Glomerular visceral epithelial cell (primary cell): Measurements from ENCODE around the gene BNIPL.

Experiments
- DNase-seq: peaks from one replicate; pipeline ENCODE4 v3.0.0-alpha.2; 2016; ENCODE audit errors: extremely low spot score

Gene BNIPL

DNA sequence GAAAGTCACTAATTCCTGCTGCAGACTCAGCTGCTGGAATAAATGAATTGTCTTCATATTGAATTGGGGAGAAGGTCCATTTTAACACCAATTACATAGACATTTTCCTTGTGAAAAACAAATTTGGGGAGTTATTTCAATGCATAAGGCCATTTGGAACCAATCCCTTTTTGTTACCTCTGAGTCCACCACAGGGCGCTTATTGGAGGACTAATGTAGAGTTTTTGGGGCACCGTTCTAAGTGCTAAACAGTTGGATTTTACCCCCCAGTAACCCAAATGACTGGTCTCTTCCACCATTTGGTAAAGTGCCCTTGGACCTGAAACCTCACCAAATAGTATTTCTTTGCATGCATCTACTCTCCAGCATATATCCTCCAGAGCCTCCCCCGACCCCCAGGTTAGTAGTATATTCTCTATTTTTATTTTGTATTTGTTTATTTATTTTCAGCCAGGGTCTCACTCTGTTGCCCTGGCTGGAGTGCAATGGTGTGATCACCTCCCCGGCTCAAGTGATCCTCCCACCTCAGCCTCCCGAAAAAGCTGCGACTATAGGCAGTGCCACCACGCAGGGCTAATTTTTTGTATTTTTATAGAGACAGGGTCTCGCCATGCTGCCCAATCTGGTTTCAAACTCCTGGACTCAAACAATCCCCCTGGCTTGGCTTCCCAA, 26.6 kb upstream of the BNIPL start:
- no peak for DNase-seq

DNA sequence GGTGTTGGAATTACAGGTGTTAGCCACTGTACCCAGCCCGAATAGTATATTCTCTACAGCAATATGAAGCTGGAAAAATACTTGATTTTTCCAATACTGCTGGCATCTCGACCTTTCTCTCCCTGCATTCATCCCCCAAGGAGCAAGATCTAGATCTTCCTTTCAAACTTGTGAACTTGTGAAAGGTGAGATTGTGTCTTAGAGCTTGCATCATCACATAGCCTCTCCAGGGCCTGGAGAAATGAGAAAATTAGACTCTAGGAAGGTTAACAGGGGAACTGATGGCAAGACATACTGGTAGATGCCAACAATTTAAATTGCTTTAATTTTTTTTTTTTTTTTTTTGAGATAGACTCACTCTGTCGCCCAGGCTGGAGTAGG, 26.1 kb upstream of the BNIPL start:
- no peak for DNase-seq

DNA sequence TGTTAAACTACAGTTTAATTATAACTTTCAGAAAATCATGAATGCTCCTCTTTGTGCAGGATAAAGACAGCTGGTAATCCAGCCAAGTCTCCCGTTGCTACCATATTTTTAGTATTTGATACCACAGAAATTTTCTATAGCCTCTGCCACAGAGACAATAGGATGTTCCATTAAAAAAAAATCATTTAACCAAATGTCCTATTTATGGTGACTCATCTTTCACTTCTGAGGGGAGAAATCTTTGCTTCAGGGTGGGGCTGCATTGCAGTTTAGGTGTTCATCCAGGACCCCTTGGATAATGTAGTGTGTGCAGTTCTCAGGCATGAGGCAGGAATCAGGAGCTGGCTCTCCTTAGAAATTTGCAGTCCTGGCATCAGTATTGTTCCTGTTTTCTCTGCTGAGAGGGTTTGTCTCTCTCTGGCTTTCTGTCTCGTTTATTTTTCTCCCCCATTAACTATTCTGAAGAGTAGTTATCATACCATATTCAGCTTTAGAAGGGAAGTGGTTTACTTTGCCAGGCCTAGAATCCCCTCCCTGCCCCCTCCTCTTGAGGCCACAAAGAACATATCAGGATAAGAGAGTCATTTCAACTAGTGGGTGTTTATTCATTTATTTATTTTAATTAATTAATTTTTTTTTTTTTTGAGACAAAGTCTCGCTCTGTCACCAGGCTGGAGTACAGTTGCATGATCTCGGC, 25.1 kb upstream of the BNIPL start:
- DNase-seq: no peak

DNA sequence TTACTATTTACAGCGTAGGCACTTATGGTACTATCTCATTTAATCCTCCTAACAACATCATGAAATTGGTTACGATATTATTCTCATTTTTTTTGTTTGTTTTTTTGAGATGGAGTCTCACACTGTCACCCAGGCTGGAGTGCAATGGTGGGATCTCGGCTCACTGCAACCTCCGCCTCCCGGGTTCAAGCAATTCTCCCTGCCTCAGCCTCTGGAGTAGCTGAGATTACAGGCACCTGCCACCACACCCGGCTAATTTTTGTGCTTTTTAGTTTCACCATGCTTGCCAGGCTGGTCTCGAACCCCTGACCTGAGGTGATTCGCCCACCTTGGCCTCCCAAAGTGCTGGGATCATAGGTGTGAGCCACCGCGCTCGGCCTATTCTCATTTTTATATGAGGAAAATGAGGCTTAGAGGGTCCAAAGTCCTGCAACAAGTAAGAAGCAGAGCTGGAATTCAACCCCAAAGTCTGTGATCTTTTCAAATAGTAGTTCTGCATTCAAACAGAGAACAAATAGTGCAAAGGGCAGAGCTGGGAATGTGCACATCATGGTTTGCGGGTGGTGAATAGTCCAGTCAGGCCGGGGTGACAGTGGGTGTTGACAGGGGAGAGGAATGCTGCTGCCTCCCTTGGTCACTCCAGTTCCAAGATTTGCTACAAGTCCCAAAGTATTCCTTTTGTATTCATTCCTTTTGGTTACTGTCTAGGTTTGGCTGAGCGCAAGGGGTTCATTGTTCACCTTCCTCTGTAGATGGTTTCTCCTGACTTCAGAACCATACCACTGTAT, 23.5 kb upstream of the BNIPL start:
- DNase-seq: no peak

DNA sequence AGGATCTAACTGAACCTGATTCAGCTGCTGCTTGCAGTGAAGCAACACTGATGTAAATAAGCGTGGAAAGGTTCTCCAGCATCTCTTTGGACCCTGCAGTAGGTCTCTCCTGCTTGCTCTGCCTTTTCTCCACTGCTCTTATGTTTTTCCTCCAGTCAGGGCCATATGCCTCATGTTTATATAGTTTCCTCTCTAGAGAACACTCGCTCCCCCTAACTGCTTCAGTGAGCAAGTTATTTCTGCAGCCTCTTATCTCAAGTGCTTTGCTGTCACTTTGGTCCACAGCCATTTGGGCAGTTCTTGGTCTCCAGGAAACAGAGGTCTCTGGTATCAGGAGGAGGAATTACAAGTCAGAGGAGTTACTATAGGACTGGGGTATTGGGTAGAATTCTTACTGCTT, 22.9 kb upstream of the BNIPL start:
- DNase-seq: peak; percentile 36

DNA sequence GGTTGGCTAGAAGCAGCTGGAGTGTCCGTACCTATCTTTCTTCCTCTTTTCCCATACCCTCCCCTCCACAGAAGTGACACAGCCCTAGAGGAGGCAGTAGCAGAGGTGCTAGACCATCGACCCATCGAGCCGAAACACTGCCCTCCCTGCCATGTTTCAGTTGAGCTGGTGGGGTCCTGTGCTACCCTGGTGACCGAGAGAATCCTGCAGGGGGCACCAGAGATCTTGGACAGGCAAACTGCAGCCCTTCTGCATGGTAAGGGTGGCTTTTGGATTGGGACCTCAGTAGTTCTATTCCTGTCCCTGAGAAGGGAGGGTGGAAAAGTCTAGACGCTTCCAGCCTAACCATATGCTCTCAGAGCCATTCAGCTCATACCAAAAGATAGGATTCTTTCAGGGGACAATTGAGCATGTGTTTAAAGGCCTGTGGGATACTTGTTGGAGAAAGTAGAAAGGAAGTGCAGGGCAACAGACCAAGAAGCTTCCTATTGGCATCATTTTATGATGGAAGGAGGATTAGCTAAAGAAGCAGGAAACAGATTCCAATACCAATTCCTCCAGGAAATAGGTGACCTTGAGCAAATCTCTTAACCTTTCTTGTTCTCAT, 11.7 kb upstream of the BNIPL start:
- peak; percentile 69 for DNase-seq

DNA sequence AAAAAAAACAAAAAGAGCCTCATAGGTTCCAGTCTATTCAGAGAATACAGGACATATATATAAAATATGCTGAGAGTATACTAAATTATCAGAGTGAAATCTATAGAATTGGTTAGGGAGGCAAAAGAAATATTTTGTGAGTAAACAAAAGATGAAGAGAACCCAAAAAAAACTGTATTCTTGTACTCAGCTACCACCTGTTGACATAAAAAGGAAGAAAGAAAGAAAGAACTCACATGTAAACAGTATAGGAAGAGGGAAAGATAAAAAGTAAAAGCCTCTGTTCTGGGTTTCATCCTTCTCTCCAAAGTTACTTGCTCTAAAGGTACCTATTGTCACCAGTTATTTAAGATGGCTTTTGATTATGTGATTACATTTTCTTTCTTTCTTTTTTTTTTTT, 9.9 kb upstream of the BNIPL start:
- DNase-seq: no peak

DNA sequence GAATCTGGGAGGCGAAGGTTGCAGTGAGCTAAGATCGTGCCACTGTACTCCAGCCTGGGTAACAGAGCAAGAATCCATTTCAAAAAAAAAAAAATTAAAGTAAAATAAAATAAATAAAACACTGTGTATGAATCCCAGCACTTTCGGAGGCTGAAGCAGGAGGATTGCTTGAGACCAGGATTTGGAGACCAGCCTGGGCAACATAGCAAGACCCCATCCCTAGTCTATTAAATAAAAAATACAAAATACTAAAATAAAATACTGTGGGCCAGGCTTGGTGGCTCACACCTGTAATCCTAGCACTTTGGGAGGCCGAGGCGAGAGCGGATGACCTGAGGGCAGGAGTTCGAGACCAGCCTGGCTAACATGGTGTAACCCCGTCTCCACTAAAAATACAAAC, 4.2 kb upstream of the BNIPL start:
- DNase-seq: no peak

DNA sequence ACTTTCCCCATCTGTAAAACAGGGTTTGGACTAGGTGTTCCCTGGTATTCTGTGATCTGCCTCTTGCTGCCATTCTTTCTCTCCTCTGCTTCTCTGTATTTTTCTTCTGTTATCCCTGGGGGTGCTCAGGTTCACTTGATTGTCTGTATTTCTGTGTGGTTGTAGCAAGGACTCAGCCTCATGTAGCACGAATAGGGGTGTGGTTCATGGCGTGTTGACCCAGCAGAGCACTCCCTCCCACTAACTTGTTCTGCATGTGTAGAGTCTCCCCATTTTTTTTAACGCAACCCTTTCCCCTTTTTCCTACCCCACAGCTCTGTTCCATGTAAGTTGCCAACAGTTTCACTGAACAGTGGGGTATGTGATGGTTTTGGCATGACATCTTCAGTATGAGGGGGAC, 1.2 kb upstream of the BNIPL start:
- DNase-seq: no peak

DNA sequence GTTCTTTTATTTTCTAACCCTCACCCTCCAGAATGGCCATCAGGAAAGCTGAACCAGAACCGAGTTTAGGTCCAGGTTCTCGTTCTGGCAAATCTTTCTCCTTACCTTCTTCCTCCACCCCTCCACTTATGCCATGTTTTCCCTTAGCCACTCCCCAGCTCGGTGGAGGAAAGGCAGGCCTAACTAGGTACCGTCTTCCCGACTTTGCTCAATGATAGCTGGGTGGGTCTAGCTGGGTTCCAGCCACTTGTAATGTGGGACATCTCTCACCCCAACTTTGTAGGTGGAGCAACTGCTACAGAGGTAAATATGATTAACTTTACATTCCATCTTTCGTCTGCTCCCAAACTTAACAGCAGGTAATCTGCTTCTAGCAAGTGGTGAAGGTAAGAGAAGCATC, 646 bp downstream of the BNIPL start:
- no peak for DNase-seq

DNA sequence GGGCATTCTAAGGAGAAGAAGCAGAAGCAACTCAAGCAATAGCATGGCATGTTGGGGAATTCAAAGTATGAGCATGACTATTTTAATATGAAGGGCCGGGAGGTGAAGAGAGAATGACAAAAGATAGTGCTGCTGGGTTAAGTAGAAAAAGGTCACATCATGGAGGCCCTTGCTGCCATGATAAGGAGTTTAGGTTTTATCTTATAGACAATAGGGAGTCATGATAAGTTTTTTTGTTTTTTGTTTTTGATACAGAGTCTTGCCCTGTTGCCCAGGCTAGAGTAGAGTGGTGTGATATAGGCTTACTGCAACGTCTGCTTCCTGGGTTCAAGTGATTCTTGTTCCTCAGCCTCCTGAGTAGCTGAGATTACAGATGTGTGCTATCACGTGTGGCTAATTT, 3.1 kb downstream of the BNIPL start:
- no peak for DNase-seq

DNA sequence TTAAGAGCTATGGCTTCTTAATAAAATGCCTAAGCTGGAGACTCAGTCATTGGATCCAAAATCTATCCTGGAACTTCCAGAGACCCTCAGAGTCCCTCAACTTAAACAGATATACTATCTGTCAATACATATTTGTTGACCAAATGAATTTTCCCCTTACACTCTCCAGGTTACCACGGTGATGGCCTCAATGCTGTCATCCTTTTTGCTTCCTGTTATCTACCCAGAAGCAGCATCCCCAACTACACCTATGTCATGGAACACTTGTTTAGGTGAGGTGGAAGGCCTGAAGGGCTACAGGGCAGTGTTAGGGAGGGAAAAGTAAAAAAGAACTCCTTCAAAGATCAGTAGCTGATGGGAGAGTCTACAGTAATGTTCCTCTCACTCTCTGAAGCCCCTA, 6.8 kb downstream of the BNIPL start:
- no peak for DNase-seq

DNA sequence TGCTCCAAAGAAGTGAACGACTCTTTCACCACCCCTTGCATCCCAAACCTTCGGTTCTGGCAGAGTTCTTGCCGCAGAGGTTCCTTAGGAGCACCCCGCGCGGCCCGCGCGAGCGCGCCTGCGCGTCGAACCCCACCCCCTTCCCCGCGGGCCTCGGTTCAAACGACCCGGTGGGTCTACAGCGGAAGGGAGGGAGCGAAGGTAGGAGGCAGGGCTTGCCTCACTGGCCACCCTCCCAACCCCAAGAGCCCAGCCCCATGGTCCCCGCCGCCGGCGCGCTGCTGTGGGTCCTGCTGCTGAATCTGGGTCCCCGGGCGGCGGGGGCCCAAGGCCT, 11.2 kb downstream of the BNIPL start, which contains the start of gene C1orf56:
C1orf56 (plus strand) TSS at position 161 of the 334 bp plus-strand sequence; CDS start at position 258, 97 bp downstream.
- peak; percentile 63 for DNase-seq

DNA sequence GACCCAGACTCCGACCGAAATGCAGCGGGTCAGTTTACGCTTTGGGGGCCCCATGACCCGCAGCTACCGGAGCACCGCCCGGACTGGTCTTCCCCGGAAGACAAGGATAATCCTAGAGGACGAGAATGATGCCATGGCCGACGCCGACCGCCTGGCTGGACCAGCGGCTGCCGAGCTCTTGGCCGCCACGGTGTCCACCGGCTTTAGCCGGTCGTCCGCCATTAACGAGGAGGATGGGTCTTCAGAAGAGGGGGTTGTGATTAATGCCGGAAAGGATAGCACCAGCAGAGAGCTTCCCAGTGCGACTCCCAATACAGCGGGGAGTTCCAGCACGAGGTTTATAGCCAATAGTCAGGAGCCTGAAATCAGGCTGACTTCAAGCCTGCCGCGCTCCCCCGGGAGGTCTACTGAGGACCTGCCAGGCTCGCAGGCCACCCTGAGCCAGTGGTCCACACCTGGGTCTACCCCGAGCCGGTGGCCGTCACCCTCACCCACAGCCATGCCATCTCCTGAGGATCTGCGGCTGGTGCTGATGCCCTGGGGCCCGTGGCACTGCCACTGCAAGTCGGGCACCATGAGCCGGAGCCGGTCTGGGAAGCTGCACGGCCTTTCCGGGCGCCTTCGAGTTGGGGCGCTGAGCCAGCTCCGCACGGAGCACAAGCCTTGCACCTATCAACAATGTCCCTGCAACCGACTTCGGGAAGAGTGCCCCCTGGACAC, 11.7 kb downstream of the BNIPL start:
- peak; percentile 58 for DNase-seq

DNA sequence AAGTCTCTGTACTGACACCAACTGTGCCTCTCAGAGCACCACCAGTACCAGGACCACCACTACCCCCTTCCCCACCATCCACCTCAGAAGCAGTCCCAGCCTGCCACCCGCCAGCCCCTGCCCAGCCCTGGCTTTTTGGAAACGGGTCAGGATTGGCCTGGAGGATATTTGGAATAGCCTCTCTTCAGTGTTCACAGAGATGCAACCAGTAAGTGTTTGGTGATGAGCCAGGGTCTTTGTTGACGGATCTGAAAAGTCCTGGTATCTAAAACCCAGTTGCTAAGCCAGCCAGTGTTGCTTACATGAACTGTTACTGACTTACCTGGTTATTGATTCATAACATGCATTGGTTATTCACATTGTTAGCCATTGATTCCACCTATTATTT, 12.3 kb downstream of the BNIPL start:
- DNase-seq: no peak

DNA sequence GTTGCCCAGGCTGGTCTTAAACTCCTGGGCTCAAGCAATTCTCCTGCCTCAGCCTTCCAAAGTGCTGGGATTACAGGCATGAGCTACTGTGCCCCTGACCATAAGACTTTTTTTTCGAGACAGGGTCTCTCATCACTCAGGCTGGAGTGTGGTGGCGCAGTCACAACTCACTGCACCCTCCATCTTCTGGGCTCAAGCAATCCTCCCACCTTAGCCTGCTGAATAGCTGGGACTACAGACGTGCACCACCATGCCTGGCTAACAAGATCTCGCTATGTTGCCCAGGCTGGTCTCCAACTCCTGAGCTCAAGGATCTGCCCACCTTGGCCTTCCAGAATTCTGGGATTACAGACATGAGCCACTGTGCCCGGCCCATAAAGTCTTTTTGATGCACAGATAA, 13.1 kb downstream of the BNIPL start:
- DNase-seq: no peak

DNA sequence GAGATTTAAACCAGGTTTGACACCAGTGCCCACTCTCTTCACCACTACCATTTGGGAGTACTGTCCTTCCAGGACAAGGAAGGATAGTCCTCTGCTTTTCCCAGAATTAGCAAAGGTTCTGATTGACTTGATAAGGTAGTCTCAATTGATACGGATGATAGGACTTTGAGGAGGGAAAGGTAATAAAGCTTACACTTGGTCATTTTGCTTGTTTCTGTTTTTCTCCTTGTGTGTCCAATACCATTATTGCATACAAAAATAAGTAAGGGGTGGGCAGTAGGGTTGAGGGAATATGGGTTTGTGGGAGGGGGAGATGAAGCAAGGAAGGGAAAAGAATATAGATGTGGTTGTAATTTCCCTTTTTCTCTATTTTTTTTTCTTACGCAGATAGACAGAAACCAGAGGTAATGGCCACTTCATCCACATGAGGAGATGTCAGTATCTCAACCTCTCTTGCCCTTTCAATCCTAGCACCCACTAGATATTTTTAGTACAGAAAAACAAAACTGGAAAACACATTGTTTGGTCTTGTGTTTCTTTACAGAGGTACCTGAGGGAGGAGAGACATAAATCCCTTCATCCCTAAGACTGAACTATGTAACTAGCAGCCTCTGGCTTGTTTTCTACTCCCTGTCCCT, 13.8 kb downstream of the BNIPL start:
- DNase-seq: no peak

DNA sequence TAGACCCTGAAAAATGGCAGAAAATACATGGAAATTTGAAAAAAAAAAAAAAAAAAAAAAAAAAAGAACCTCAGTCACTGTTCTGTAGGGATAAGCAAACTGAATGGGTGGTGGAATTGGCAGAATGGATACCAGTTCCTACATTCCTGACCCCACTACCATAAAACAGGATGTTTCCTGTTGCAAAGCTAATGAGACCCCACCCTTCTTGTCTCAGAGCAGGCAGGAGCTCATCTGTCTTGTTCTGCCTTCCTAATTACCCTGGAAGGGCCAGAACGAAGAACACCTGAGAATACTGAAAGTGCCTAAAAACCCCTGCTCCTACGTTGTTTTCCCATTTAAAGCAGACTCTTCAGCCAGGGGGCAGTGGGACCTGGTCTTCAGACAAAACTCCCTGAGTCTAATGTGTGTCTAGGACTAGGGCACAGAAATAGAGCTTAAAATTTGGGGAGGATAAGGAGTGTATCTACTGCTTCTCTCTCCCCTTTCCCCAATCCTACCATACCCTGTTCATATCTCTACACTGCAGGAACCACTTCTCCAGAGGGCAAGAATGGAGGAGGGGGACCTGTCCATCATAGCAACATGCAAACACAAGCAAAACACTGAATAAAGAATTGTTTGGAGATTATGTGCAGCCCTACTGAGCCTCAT, 15.1 kb downstream of the BNIPL start:
- DNase-seq: no peak

DNA sequence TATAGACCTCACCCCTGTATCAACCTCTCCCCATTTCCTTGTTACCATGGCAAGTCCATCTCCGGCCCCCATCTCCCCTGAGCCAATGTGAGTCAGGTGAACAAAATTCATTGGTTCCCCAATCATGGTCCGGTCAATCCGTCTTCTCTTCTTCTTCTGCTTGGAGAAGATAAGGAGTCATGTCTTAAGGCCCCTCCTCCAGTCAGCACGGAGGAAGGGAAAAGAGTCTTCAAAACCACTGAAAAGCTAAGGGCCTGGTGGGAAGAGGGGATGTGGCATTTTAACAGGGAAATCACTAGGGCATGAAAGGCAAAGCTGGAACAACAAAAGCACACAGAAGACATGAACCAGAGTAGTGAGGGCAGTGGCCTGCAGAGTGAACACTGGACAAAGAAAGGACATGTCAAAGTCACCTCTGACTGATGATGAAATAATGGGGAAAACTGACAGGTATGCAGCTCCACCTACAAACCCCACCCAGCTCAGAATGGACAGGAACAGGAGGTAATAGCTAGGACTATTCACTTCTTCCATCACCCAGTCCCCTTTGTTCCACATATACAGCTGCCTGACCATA, 18.7 kb downstream of the BNIPL start:
- no peak for DNase-seq

DNA sequence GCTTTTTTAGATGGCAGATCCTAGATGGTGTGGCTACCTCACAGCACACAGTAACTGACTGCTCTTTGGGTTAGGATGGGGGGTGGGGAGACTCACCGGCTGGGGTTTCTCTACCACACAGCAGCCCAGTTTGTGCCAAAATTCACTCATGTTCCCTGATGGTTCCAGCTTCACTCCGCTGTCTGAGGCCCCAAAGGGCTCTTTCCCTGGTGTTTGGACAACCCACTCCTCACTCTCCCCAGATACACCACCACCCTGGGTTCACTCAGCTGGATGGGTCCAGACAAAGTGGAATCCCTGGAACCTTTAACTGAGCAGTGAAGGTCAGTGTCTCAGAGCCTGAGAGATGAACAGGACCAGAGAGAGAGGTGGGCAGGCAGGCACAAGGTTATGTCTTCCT, 19.2 kb downstream of the BNIPL start:
- DNase-seq: no peak

DNA sequence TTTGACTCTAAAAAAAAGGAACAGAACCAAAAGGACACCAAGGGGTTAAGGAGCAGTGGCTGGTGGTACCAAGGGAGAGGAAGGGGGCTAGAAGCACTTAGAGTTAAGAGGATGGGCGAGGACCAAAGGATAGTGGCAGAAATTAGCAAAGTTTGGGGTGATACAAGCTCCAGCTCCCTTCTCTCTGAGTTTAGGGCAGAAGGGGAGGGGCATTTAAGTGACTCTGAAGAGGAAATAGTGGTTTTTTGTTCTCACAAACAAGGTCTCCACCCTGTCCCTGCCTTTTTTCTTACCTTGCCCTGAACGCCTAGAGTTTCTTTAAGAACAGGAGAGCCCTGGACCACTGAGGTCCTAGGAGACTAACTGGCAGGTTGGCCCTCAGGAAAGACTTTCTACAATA, 19.8 kb downstream of the BNIPL start:
- DNase-seq: no peak
